Fibroblast of mammary gland (primary cell): ENCODE measurements around the gene KIF2A.
A peak's percentile ranks its signal among the peaks of the same experiment; 100 is the strongest.

Experiments used
- DNase-seq: peaks from one replicate; pipeline ENCODE4 v3.0.0-alpha.2; 2010; ENCODE audit warnings: low read depth
- H3K4me3 ChIP-seq: 2 replicates; pipeline ENCODE4 v1.5.1; 2011; ENCODE audit warnings: low read depth, mild to moderate bottlenecking, low read length, moderate library complexity; ENCODE audit not compliant: control insufficient read depth
- CTCF ChIP-seq: conservative IDR thresholded peaks from 2 replicates; pipeline ENCODE4 v1.5.1; 2011; ENCODE audit warnings: low read depth, low read length, inconsistent platforms; ENCODE audit not compliant: control insufficient read depth, insufficient read depth

KIF2A gene

GRCh38 chr5:62424763-62425162 is 118.8 kb downstream of the KIF2A start:
- TF ChIP-seq CTCF = no peak
- H3K4me3 ChIP-seq = no peak overlapping the region
- no peak for DNase-seq

- no peak for TF ChIP-seq CTCF
Observed at GRCh38 chr5:62431735-62432620, 126.0 kb downstream of the KIF2A start.

GRCh38 chr5:62432621-62433064 is 126.6 kb downstream of the KIF2A start:
- H3K4me3 ChIP-seq = no peak overlapping the region
- TF ChIP-seq CTCF = no peak
- peak; percentile 37 for DNase-seq

More at GRCh38 chr5:62431735-62432620, 126.0 kb downstream of the KIF2A start:
- peak; percentile 34 for DNase-seq
- no peak overlapping the region for H3K4me3 ChIP-seq
